ENCODE results near the gene SLC12A2. TPM values are rescaled to one million over a fixed set of nuclear protein-coding genes. Genes with fewer than 3 reads are reported as not detected.

The SLC12A2 gene
- polyA plus RNA-seq, 1 donor from 2014 or later, result 28.6 TPM

- Histone ChIP-seq H4K20me1 (ENCODE audit: insufficient read depth) (no peaks in the 10 kb centered on the region), H3F3A (ENCODE audit: insufficient read depth, low read length, poor library complexity, severe bottlenecking) (no peaks in the 10 kb centered on the region), H3K9me2 (ENCODE audit: insufficient read depth, low read length) (no peaks in the 10 kb centered on the region), H3K4me2 (ENCODE audit: low read length) (no peak overlapping the region), H3K9me3 (ENCODE audit: low read length) (no peaks in the 10 kb centered on the region), H3K9ac (ENCODE audit: low read length) (no peak overlapping the region), H3K27me3 (ENCODE audit: insufficient read depth, low read depth, low read length) (no peaks in the 10 kb centered on the region), H3K79me2 (replicated peaks; ENCODE audit: insufficient read depth, low read length) (no peaks in the 10 kb centered on the region), H3K4me3 (ENCODE audit: low read length) (no peak overlapping the region), H2AFZ (ENCODE audit: low read depth, low read length) (no peak overlapping the region), H3K36me3 (ENCODE audit: insufficient read depth, low read length) (no peaks in the 10 kb centered on the region), H3K27ac (ENCODE audit: low read length) (no peak overlapping the region)
- TF ChIP-seq EP300 (conservative IDR thresholded peaks at IDR 0.05; ENCODE audit: poor library complexity, severe bottlenecking) (no peak), CTCF (IDR thresholded peaks at IDR 0.05; ENCODE audit: poor library complexity, severe bottlenecking) (no peak), TAF1 (IDR thresholded peaks at IDR 0.05; ENCODE audit: low read depth) (no peak), POLR2AphosphoS5 (IDR thresholded peaks at IDR 0.05) (no peak), EZH2 (IDR thresholded peaks at IDR 0.05; ENCODE audit: borderline replicate concordance, insufficient read depth, low read length, poor library complexity, severe bottlenecking) (no peak), SMC3 (conservative IDR thresholded peaks at IDR 0.05; ENCODE audit: poor library complexity) (no peak), RAD21 (conservative IDR thresholded peaks at IDR 0.05) (no peak)
- TF ChIP-seq, protein P1, sequence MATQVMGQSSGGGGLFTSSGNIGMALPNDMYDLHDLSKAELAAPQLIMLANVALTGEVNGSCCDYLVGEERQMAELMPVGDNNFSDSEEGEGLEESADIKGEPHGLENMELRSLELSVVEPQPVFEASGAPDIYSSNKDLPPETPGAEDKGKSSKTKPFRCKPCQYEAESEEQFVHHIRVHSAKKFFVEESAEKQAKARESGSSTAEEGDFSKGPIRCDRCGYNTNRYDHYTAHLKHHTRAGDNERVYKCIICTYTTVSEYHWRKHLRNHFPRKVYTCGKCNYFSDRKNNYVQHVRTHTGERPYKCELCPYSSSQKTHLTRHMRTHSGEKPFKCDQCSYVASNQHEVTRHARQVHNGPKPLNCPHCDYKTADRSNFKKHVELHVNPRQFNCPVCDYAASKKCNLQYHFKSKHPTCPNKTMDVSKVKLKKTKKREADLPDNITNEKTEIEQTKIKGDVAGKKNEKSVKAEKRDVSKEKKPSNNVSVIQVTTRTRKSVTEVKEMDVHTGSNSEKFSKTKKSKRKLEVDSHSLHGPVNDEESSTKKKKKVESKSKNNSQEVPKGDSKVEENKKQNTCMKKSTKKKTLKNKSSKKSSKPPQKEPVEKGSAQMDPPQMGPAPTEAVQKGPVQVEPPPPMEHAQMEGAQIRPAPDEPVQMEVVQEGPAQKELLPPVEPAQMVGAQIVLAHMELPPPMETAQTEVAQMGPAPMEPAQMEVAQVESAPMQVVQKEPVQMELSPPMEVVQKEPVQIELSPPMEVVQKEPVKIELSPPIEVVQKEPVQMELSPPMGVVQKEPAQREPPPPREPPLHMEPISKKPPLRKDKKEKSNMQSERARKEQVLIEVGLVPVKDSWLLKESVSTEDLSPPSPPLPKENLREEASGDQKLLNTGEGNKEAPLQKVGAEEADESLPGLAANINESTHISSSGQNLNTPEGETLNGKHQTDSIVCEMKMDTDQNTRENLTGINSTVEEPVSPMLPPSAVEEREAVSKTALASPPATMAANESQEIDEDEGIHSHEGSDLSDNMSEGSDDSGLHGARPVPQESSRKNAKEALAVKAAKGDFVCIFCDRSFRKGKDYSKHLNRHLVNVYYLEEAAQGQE (IDR thresholded peaks at IDR 0.05; ENCODE audit: borderline replicate concordance), result no peak
Measured at GRCh38 chr5:128123936-128124335, 40.4 kb downstream of the SLC12A2 start.

- Histone ChIP-seq H3K79me2 (replicated peaks; ENCODE audit: insufficient read depth, low read length) (no peaks in the 10 kb centered on the region), H3K36me3 (ENCODE audit: insufficient read depth, low read length) (no peaks in the 10 kb centered on the region), H2AFZ (ENCODE audit: low read depth, low read length) (no peak overlapping the region), H3K27me3 (ENCODE audit: insufficient read depth, low read depth, low read length) (no peaks in the 10 kb centered on the region), H3F3A (ENCODE audit: insufficient read depth, low read length, poor library complexity, severe bottlenecking) (no peaks in the 10 kb centered on the region), H3K4me3 (ENCODE audit: low read length) (no peak overlapping the region), H3K27ac (ENCODE audit: low read length) (no peak overlapping the region), H3K4me2 (ENCODE audit: low read length) (no peak overlapping the region), H3K9me3 (ENCODE audit: low read length) (no peaks in the 10 kb centered on the region), H3K9me2 (ENCODE audit: insufficient read depth, low read length) (no peaks in the 10 kb centered on the region), H4K20me1 (ENCODE audit: insufficient read depth) (no peaks in the 10 kb centered on the region), H3K9ac (ENCODE audit: low read length) (no peak overlapping the region)
- no peak for TF ChIP-seq POLR2AphosphoS5 (IDR thresholded peaks at IDR 0.05)
- TF ChIP-seq TAF1 (IDR thresholded peaks at IDR 0.05; ENCODE audit: low read depth), result no peak
- no peak for TF ChIP-seq SMC3 (conservative IDR thresholded peaks at IDR 0.05; ENCODE audit: poor library complexity)
- no peak for TF ChIP-seq RAD21 (conservative IDR thresholded peaks at IDR 0.05)
- no peak for TF ChIP-seq EZH2 (IDR thresholded peaks at IDR 0.05; ENCODE audit: borderline replicate concordance, insufficient read depth, low read length, poor library complexity, severe bottlenecking)
- TF ChIP-seq CTCF (IDR thresholded peaks at IDR 0.05; ENCODE audit: poor library complexity, severe bottlenecking), result no peak
- TF ChIP-seq, protein P1 (IDR thresholded peaks at IDR 0.05; ENCODE audit: borderline replicate concordance), result no peak
- no peak for TF ChIP-seq MXI1 (conservative IDR thresholded peaks at IDR 0.05; ENCODE audit: poor library complexity, severe bottlenecking)
- TF ChIP-seq EP300 (conservative IDR thresholded peaks at IDR 0.05; ENCODE audit: poor library complexity, severe bottlenecking), result no peak
Measured at GRCh38 chr5:128126241-128126640, 42.7 kb downstream of the SLC12A2 start.

All from neural cell (in vitro differentiated cells).